Activated CD4-positive, alpha-beta memory T cell treated with anti-CD3 and anti-CD28 coated beads, Interleukin-2, amount 10 ng/mL, durations not matched to agents 7 days and 5 days (primary cell): ENCODE measurements around the gene EEF2. TPM values are rescaled to one million over a fixed set of nuclear protein-coding genes. Genes with fewer than 3 reads are reported as not detected.

Experiments
- CTCF ChIA-PET: fragments of 350-600 bp; sonication (Branson Sonifier 250); formaldehyde crosslinking; loops from one replicate; lab custom pipeline; 2021; ENCODE audit warnings: antibody characterized with exemption, inconsistent platforms; lab: Charles Lee
- POLR2A ChIA-PET: fragments of 350-600 bp; sonication (Branson Sonifier 250); formaldehyde crosslinking; loops from one replicate; lab custom pipeline; 2021; ENCODE audit warnings: antibody characterized with exemption; lab: Charles Lee
- DNase-seq: peaks from one replicate; pipeline ENCODE4 v3.0.0-alpha.2; 2020
- H3K27ac Mint-ChIP-seq: one replicate; pipeline ENCODE4 v1.8.0; 2021; ENCODE audit warnings: mild to moderate bottlenecking, mixed read lengths
- H3K27me3 Mint-ChIP-seq: one replicate; pipeline ENCODE4 v1.8.0; 2021; ENCODE audit warnings: mixed read lengths
- H3K36me3 Mint-ChIP-seq: one replicate; pipeline ENCODE4 v1.8.0; 2021; ENCODE audit warnings: low read depth, mixed read lengths
- H3K4me1 Mint-ChIP-seq: one replicate; pipeline ENCODE4 v1.8.0; 2021; ENCODE audit warnings: mixed read lengths
- H3K4me3 Mint-ChIP-seq: one replicate; pipeline ENCODE4 v1.8.0; 2021; ENCODE audit warnings: mild to moderate bottlenecking, mixed read lengths
- H3K9me3 Mint-ChIP-seq: one replicate; pipeline ENCODE4 v1.8.0; 2021; ENCODE audit warnings: mixed read lengths
- total RNA-seq, 2 experiments: library from RNA; stranded (reverse); gene quantifications; one replicate each; pipeline ENCODE4 v1.2.3, GENCODE V29; 2021

The EEF2 gene
- 1,000 to 10,000 TPM; 1,543 to 1,592 TPM for total RNA-seq

- peaks cover 57% of the 10 kb centered on the region for H3K4me1 Mint-ChIP-seq
- CTCF ChIA-PET, result interaction anchor here (0.7 to 2.2 kb wide), 14 partner anchors 9 to 222 kb away, joined by 3 to 24 read pairs (median 4); partner anchors contain the start of genes DAPK3 and PIAS4
- H3K4me3 Mint-ChIP-seq, result peak within 1 kb of the TSS; percentile 93
- H3K27me3 Mint-ChIP-seq, result no peaks in the 10 kb centered on the region
- POLR2A ChIA-PET, result interaction anchor here (0.6 to 8.5 kb wide), 37 partner anchors 9 to 484 kb away, joined by 3 to 122 read pairs (median 4); partner anchors contain the start of genes DAPK3, DOHH, MRPL54 and PIAS4
- peak; percentile 90 for DNase-seq
- peaks cover 52% of the 10 kb centered on the region for H3K36me3 Mint-ChIP-seq
- H3K9me3 Mint-ChIP-seq, result no peaks in the 10 kb centered on the region
- peak within 1 kb of the TSS; percentile 95 for H3K27ac Mint-ChIP-seq
Measured at GRCh38 chr19:3984908-3985642, at the start of gene EEF2. TSS of gene EEF2 (minus strand) at chr19:3985463. CDS start at chr19:3985380, 83 bp downstream.

GRCh38 chr19:4034048-4035017 lies 49.1 kb upstream of the EEF2 start:
- Mint-ChIP-seq H3K36me3 (peaks cover 6% of the 10 kb centered on the region), H3K4me1 (no peaks in the 10 kb centered on the region), H3K4me3 (no peak overlapping the region), H3K9me3 (no peaks in the 10 kb centered on the region), H3K27ac (no peak overlapping the region), H3K27me3 (no peaks in the 10 kb centered on the region)
- DNase-seq, result no peak
- POLR2A ChIA-PET, result interaction anchor here (0.9 to 1.3 kb wide), 2 partner anchors 27 kb away, joined by 3 read pairs; partner anchors contain the start of gene PIAS4
- CTCF ChIA-PET, result interaction anchor here (1.1 kb wide), 1 partner anchor 105 kb away, joined by 4 read pairs; no protein-coding TSS in a partner anchor

GRCh38 chr19:4033028-4033956 lies 48.0 kb upstream of the EEF2 start:
- no peaks in the 10 kb centered on the region for H3K9me3 Mint-ChIP-seq
- ChIA-PET CTCF (interaction anchor here (1.1 kb wide), 1 partner anchor 107 kb away, joined by 4 read pairs; no protein-coding TSS in a partner anchor), POLR2A (interaction anchor here (1.3 kb wide), 1 partner anchor 26 kb away, joined by 3 read pairs; the partner anchor contains the start of gene PIAS4)
- peaks cover 6% of the 10 kb centered on the region for H3K36me3 Mint-ChIP-seq
- no peaks in the 10 kb centered on the region for H3K4me1 Mint-ChIP-seq
- H3K27ac Mint-ChIP-seq, result no peak overlapping the region
- DNase-seq, result no peak
- H3K27me3 Mint-ChIP-seq, result no peaks in the 10 kb centered on the region
- H3K4me3 Mint-ChIP-seq, result no peak overlapping the region

- ChIA-PET POLR2A (no interaction called here), CTCF (no interaction called here)
- Mint-ChIP-seq H3K4me3 (no peak overlapping the region), H3K9me3 (no peaks in the 10 kb centered on the region), H3K27me3 (no peaks in the 10 kb centered on the region), H3K4me1 (no peaks in the 10 kb centered on the region), H3K36me3 (peaks cover 3% of the 10 kb centered on the region), H3K27ac (no peak overlapping the region)
- DNase-seq, result no peak
Measured at GRCh38 chr19:4032436-4032835, 47.2 kb upstream of the EEF2 start.

- CTCF ChIA-PET, result no interaction called here
- Mint-ChIP-seq H3K36me3 (peaks cover 3% of the 10 kb centered on the region), H3K4me3 (no peak overlapping the region), H3K4me1 (no peaks in the 10 kb centered on the region), H3K9me3 (no peaks in the 10 kb centered on the region), H3K27me3 (no peaks in the 10 kb centered on the region), H3K27ac (no peak overlapping the region)
- DNase-seq, result no peak
- POLR2A ChIA-PET, result no interaction called here
Measured at GRCh38 chr19:4031420-4031819, 46.2 kb upstream of the EEF2 start.

GRCh38 chr19:4030981-4031380 lies 45.7 kb upstream of the EEF2 start:
- H3K9me3 Mint-ChIP-seq, result no peaks in the 10 kb centered on the region
- H3K27me3 Mint-ChIP-seq, result no peaks in the 10 kb centered on the region
- H3K4me3 Mint-ChIP-seq, result no peak overlapping the region
- H3K4me1 Mint-ChIP-seq, result no peaks in the 10 kb centered on the region
- H3K27ac Mint-ChIP-seq, result no peak overlapping the region
- CTCF ChIA-PET, result no interaction called here
- POLR2A ChIA-PET, result no interaction called here
- no peak for DNase-seq
- peaks cover 3% of the 10 kb centered on the region for H3K36me3 Mint-ChIP-seq

DNA sequence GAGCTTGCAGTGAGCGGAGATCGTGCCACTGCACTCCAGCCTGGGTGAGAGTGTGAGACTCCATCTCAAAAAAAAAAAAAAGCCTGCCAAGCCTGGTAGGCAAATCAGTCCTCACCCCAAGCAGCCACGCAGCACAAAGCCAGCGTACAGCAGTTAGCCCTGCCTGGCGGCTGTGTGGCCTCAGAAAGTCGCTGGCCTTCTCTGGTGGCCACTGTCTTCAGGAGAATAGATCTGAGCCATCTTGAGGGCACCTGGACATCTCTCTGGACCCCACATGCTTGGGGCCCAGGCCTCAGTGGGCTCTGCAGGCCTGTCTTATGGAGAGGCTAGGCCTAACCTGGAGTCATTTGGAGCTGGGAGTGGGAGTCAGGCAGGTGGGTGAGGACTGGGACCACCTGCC lies 45.3 kb upstream of the EEF2 start:
- H3K36me3 Mint-ChIP-seq, result peaks cover 3% of the 10 kb centered on the region
- ChIA-PET POLR2A (no interaction called here), CTCF (no interaction called here)
- H3K4me3 Mint-ChIP-seq, result no peak overlapping the region
- DNase-seq, result no peak
- H3K4me1 Mint-ChIP-seq, result no peaks in the 10 kb centered on the region
- H3K27ac Mint-ChIP-seq, result no peak overlapping the region
- H3K9me3 Mint-ChIP-seq, result no peaks in the 10 kb centered on the region
- H3K27me3 Mint-ChIP-seq, result no peaks in the 10 kb centered on the region

DNA sequence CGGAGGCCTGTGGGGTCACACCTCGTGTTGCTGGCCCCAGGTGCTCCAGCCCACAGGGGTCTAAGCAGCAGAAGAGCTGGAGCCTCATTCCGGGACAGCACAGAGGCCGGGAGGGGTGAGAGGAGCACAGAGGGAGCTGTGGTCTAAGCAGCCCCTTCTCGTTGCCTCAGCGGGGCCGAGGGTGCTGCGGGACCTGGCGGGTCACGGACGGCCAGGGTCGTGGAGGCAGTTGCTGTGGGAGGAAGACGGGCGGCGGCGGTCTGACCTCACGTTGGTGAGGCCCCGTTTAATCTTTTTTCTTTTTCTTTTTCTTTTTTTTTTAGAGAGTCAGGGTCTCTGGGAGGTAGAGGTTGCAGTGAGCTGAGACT lies 44.0 kb upstream of the EEF2 start:
- peaks cover 3% of the 10 kb centered on the region for H3K36me3 Mint-ChIP-seq
- no peak overlapping the region for H3K4me3 Mint-ChIP-seq
- ChIA-PET CTCF (no interaction called here), POLR2A (no interaction called here)
- H3K27ac Mint-ChIP-seq, result no peak overlapping the region
- no peaks in the 10 kb centered on the region for H3K4me1 Mint-ChIP-seq
- H3K27me3 Mint-ChIP-seq, result no peaks in the 10 kb centered on the region
- DNase-seq, result no peak
- H3K9me3 Mint-ChIP-seq, result no peaks in the 10 kb centered on the region

- H3K36me3 Mint-ChIP-seq, result peaks cover 8% of the 10 kb centered on the region
- CTCF ChIA-PET, result no interaction called here
Measured at GRCh38 chr19:4028334-4029246, 43.3 kb upstream of the EEF2 start.

DNA sequence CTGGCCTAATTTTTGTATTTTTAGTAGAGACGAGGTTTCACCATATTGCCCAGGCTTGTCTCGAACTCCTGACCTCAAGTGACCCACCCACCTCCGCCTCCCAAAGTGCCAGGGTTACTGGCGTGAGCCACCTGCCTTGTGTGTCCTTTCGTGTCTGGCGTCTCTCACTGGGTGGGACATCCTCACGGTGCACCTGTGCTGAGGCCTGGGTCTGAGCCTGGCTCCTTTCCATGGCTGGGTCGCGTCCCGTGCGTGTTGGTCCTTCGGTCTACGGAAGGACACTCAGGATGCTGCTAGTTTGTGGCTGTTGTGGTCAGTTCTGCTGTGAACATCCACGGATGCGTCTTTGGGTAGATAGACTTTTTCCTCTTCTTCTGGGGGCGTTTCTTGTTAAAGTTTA lies 41.9 kb upstream of the EEF2 start:
- Mint-ChIP-seq H3K9me3 (no peaks in the 10 kb centered on the region), H3K4me1 (no peaks in the 10 kb centered on the region), H3K27ac (no peak overlapping the region), H3K27me3 (no peaks in the 10 kb centered on the region), H3K4me3 (no peak overlapping the region), H3K36me3 (peaks cover 11% of the 10 kb centered on the region)
- CTCF ChIA-PET, result no interaction called here
- no peak for DNase-seq
- POLR2A ChIA-PET, result interaction anchor here (0.6 kb wide), 1 partner anchor 244 kb away, joined by 3 read pairs; no protein-coding TSS in a partner anchor

More at GRCh38 chr19:4028334-4029246, 43.3 kb upstream of the EEF2 start:
- Mint-ChIP-seq H3K4me1 (no peaks in the 10 kb centered on the region), H3K27me3 (no peaks in the 10 kb centered on the region), H3K4me3 (no peak overlapping the region), H3K9me3 (no peaks in the 10 kb centered on the region), H3K27ac (no peak overlapping the region)
- POLR2A ChIA-PET, result interaction anchor here (1.2 kb wide), 1 partner anchor 13 kb away, joined by 3 read pairs; no protein-coding TSS in a partner anchor
- no peak for DNase-seq

DNA sequence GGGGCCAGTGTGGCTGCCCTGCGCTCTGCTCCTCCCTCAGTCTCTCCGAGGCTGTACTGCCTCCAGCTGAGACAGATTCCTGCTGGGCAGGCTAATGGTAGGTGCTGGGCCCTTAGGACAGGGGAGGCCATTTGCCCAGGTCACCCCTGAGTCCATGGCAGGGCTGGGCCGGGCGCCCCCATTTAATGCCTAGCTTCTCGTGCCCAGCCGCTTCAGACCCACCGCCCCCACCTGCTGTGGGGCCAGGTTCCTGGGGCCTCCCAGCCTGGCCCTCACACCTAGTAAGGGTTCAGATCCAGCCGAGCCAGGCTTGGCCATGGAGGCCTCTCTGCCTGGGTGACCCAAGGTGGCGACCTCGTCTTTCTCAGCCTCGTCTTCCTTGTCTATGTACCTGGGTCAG lies 40.1 kb upstream of the EEF2 start:
- Mint-ChIP-seq H3K27ac (no peak overlapping the region), H3K9me3 (peaks cover 3% of the 10 kb centered on the region), H3K4me3 (no peak overlapping the region), H3K36me3 (peaks cover 17% of the 10 kb centered on the region), H3K27me3 (no peaks in the 10 kb centered on the region), H3K4me1 (no peaks in the 10 kb centered on the region)
- ChIA-PET CTCF (no interaction called here), POLR2A (interaction anchor here (1.1 kb wide), 1 partner anchor 40 kb away, joined by 3 read pairs; the partner anchor contains the start of gene EEF2)
- DNase-seq, result no peak
